CD8-positive, alpha-beta memory T cell (primary cell): ENCODE data around the gene LYPLAL1. TPM values are rescaled to one million over a fixed set of nuclear protein-coding genes. Genes with fewer than 3 reads are reported as not detected.

ENCODE experiments used
- CTCF ChIA-PET: fragments of 350-600 bp; sonication (Branson Sonifier 250); formaldehyde crosslinking; loops from one replicate; lab custom pipeline; 2021; ENCODE audit warnings: antibody characterized with exemption; lab: Charles Lee
- POLR2A ChIA-PET: fragments of 350-600 bp; sonication (Branson Sonifier 250); formaldehyde crosslinking; loops from one replicate; lab custom pipeline; 2021; ENCODE audit warnings: antibody characterized with exemption; lab: Charles Lee
- DNase-seq, 5 donors: peaks; one replicate each; pipeline versions ENCODE4 v3.0.0 to v3.0.0-alpha.2; 2020 to 2022; ENCODE audit warnings: mixed read lengths in 1 of 5
- H3K27ac ChIP-seq: one replicate; pipeline ENCODE4 v1.7.0; 2013; ENCODE audit warnings: low read depth, mild to moderate bottlenecking, low read length, moderate library complexity
- H3K27me3 ChIP-seq: 2 replicates; pipeline ENCODE4 v1.7.0; 2013; ENCODE audit warnings: low read length, mild to moderate bottlenecking; ENCODE audit not compliant: insufficient read depth, poor library complexity, severe bottlenecking
- H3K36me3 ChIP-seq: 2 replicates; pipeline ENCODE4 v1.7.0; 2013; ENCODE audit warnings: mild to moderate bottlenecking, low read length, moderate library complexity; ENCODE audit not compliant: insufficient read depth
- H3K4me1 ChIP-seq: 2 replicates; pipeline ENCODE4 v1.7.0; 2013; ENCODE audit warnings: mild to moderate bottlenecking, low read length, moderate library complexity; ENCODE audit not compliant: insufficient read depth
- H3K4me3 ChIP-seq: 2 replicates; pipeline ENCODE4 v1.7.0; 2013; ENCODE audit warnings: mild to moderate bottlenecking, low read length
- H3K9me3 ChIP-seq: 2 replicates; pipeline ENCODE4 v1.7.0; 2013; ENCODE audit warnings: mild to moderate bottlenecking, low read length
- H3K27ac Mint-ChIP-seq, 8 donors: one replicate each; pipeline ENCODE4 v1.8.0; 2020 to 2021; ENCODE audit warnings: mixed read lengths in 8 of 8, mild to moderate bottlenecking in 6 of 8, inconsistent platforms in 3 of 8, moderate library complexity in 3 of 8
- H3K27me3 Mint-ChIP-seq, 2 donors: one replicate each; pipeline ENCODE4 v1.8.0; 2020 to 2021; ENCODE audit warnings: mixed read lengths in 2 of 2, mild to moderate bottlenecking in 1 of 2, moderate library complexity in 1 of 2
- H3K36me3 Mint-ChIP-seq, 3 donors: one replicate each; pipeline ENCODE4 v1.8.0; 2020 to 2021; ENCODE audit warnings: mixed read lengths in 3 of 3, inconsistent platforms in 1 of 3, mild to moderate bottlenecking in 1 of 3
- H3K4me1 Mint-ChIP-seq, 3 donors: one replicate each; pipeline ENCODE4 v1.8.0; 2020 to 2021; ENCODE audit warnings: mixed read lengths in 3 of 3, inconsistent platforms in 1 of 3, mild to moderate bottlenecking in 1 of 3
- H3K4me3 Mint-ChIP-seq, 7 donors: one replicate each; pipeline ENCODE4 v1.8.0; 2020 to 2021; ENCODE audit warnings: mixed read lengths in 7 of 7, mild to moderate bottlenecking in 6 of 7, moderate library complexity in 4 of 7, inconsistent platforms in 2 of 7
- H3K9me3 Mint-ChIP-seq, 5 donors: one replicate each; pipeline ENCODE4 v1.8.0; 2020 to 2022; ENCODE audit warnings: mixed read lengths in 5 of 5, mild to moderate bottlenecking in 3 of 5, moderate library complexity in 2 of 5, inconsistent platforms in 1 of 5
- polyA plus RNA-seq: library from polyadenylated mRNA; unstranded; fragments of 300-500 nt; fragmentation: Illumina TruSeq; gene quantifications from one replicate; pipeline ENCODE4 v1.2.3, GENCODE V29; 2021
- total RNA-seq, 2 experiments: library from RNA; stranded (reverse); gene quantifications; one replicate each; pipeline ENCODE4 v1.2.3, GENCODE V29; 2021

The LYPLAL1 gene
- total and polyA plus RNA-seq, 3 experiments from 2014 or later = 19.9 to 28.5 (median 22.9) TPM

- H3K27ac Mint-ChIP-seq = no peak overlapping the region
- POLR2A ChIA-PET = no interaction called here
- no peak for DNase-seq
- H3K4me1 Mint-ChIP-seq = no peaks in the 10 kb centered on the region
- H3K27me3 Mint-ChIP-seq = peaks cover 6 to 18% of the 10 kb centered on the region in 2 donors
- H3K36me3 Mint-ChIP-seq = no peaks in the 10 kb centered on the region
- H3K4me3 Mint-ChIP-seq = no peak overlapping the region
- no peaks in the 10 kb centered on the region for H3K9me3 Mint-ChIP-seq
- Histone ChIP-seq H3K4me1 (no peaks in the 10 kb centered on the region), H3K27me3 (no peaks in the 10 kb centered on the region), H3K36me3 (no peaks in the 10 kb centered on the region), H3K27ac (no peak overlapping the region), H3K4me3 (no peak overlapping the region), H3K9me3 (no peaks in the 10 kb centered on the region)
- CTCF ChIA-PET = no interaction called here
These were observed 20.9 kb upstream of the LYPLAL1 start for GRCh38 chr1:219152751-219153150.

- Histone ChIP-seq H3K27ac (no peak overlapping the region), H3K4me1 (no peaks in the 10 kb centered on the region), H3K27me3 (no peaks in the 10 kb centered on the region), H3K9me3 (no peaks in the 10 kb centered on the region), H3K36me3 (no peaks in the 10 kb centered on the region), H3K4me3 (no peak overlapping the region)
- DNase-seq = no peak
- Mint-ChIP-seq H3K36me3 (no peaks in the 10 kb centered on the region), H3K4me3 (no peak overlapping the region), H3K27ac (no peak overlapping the region), H3K9me3 (no peaks in the 10 kb centered on the region), H3K4me1 (no peaks in the 10 kb centered on the region), H3K27me3 (peaks cover 6 to 18% of the 10 kb centered on the region in 2 donors)
- POLR2A ChIA-PET = no interaction called here
- CTCF ChIA-PET = no interaction called here
These were observed 20.0 kb upstream of the LYPLAL1 start for GRCh38 chr1:219153723-219154122.

- ChIA-PET POLR2A (no interaction called here), CTCF (no interaction called here)
- Mint-ChIP-seq H3K36me3 (no peaks in the 10 kb centered on the region), H3K4me3 (no peak overlapping the region), H3K27ac (no peak overlapping the region), H3K4me1 (no peaks in the 10 kb centered on the region), H3K9me3 (no peaks in the 10 kb centered on the region), H3K27me3 (peaks cover 3 to 22% of the 10 kb centered on the region in 2 donors)
- no peaks in the 10 kb centered on the region for H3K9me3 ChIP-seq
- DNase-seq = no peak
- no peaks in the 10 kb centered on the region for H3K27me3 ChIP-seq
- no peaks in the 10 kb centered on the region for H3K36me3 ChIP-seq
- no peaks in the 10 kb centered on the region for H3K4me1 ChIP-seq
- H3K27ac ChIP-seq = no peak overlapping the region
- H3K4me3 ChIP-seq = no peak overlapping the region
These were observed 18.5 kb upstream of the LYPLAL1 start for GRCh38 chr1:219155135-219155534.

- Histone ChIP-seq H3K36me3 (no peaks in the 10 kb centered on the region), H3K9me3 (no peaks in the 10 kb centered on the region), H3K4me3 (no peak overlapping the region), H3K27ac (no peak overlapping the region), H3K4me1 (no peaks in the 10 kb centered on the region), H3K27me3 (no peaks in the 10 kb centered on the region)
- CTCF ChIA-PET = no interaction called here
- POLR2A ChIA-PET = no interaction called here
- no peaks in the 10 kb centered on the region for H3K4me1 Mint-ChIP-seq
- H3K36me3 Mint-ChIP-seq = peaks cover 0 to 2% (median 0%) of the 10 kb centered on the region in 3 donors
- H3K9me3 Mint-ChIP-seq = no peaks in the 10 kb centered on the region
- no peak overlapping the region for H3K4me3 Mint-ChIP-seq
- H3K27me3 Mint-ChIP-seq = peaks cover 4 to 30% of the 10 kb centered on the region in 2 donors
- no peak overlapping the region for H3K27ac Mint-ChIP-seq
- DNase-seq = no peak
These were observed 13.6 kb upstream of the LYPLAL1 start for GRCh38 chr1:219159946-219160645.

GRCh38 chr1:219160967-219161366, 12.7 kb upstream of the LYPLAL1 start:
- Mint-ChIP-seq H3K9me3 (no peaks in the 10 kb centered on the region), H3K4me3 (no peak overlapping the region), H3K4me1 (no peaks in the 10 kb centered on the region), H3K27me3 (peaks cover 6 to 30% of the 10 kb centered on the region in 2 donors), H3K36me3 (peaks cover 0 to 2% (median 0%) of the 10 kb centered on the region in 3 donors), H3K27ac (no peak overlapping the region)
- Histone ChIP-seq H3K27me3 (no peaks in the 10 kb centered on the region), H3K27ac (no peak overlapping the region), H3K4me1 (no peaks in the 10 kb centered on the region), H3K4me3 (no peak overlapping the region), H3K9me3 (no peaks in the 10 kb centered on the region), H3K36me3 (no peaks in the 10 kb centered on the region)
- ChIA-PET POLR2A (no interaction called here), CTCF (no interaction called here)
- DNase-seq = no peak

- no peaks in the 10 kb centered on the region for H3K9me3 Mint-ChIP-seq
- no peak for DNase-seq
- peaks cover 7 to 31% of the 10 kb centered on the region in 2 donors for H3K27me3 Mint-ChIP-seq
- H3K27ac Mint-ChIP-seq = no peak overlapping the region
- H3K4me1 ChIP-seq = no peaks in the 10 kb centered on the region
- no peak overlapping the region for H3K27ac ChIP-seq
- ChIA-PET POLR2A (no interaction called here), CTCF (no interaction called here)
- H3K4me1 Mint-ChIP-seq = no peaks in the 10 kb centered on the region
- no peaks in the 10 kb centered on the region for H3K36me3 ChIP-seq
- no peaks in the 10 kb centered on the region for H3K9me3 ChIP-seq
- no peak overlapping the region for H3K4me3 Mint-ChIP-seq
- H3K36me3 Mint-ChIP-seq = peaks cover 0 to 2% (median 0%) of the 10 kb centered on the region in 3 donors
- H3K4me3 ChIP-seq = no peak overlapping the region
- H3K27me3 ChIP-seq = no peaks in the 10 kb centered on the region
These were observed 12.3 kb upstream of the LYPLAL1 start for GRCh38 chr1:219161371-219161770.

- Histone ChIP-seq H3K27me3 (no peaks in the 10 kb centered on the region), H3K36me3 (no peaks in the 10 kb centered on the region), H3K4me1 (no peaks in the 10 kb centered on the region), H3K9me3 (no peaks in the 10 kb centered on the region), H3K27ac (no peak overlapping the region), H3K4me3 (no peak overlapping the region)
- peaks cover 0 to 2% (median 0%) of the 10 kb centered on the region in 3 donors for H3K36me3 Mint-ChIP-seq
- ChIA-PET POLR2A (no interaction called here), CTCF (no interaction called here)
- H3K4me3 Mint-ChIP-seq = no peak overlapping the region
- H3K27me3 Mint-ChIP-seq = peaks cover 7 to 35% of the 10 kb centered on the region in 2 donors
- H3K4me1 Mint-ChIP-seq = no peaks in the 10 kb centered on the region
- DNase-seq = no peak
- no peak overlapping the region for H3K27ac Mint-ChIP-seq
- peaks cover 0 to 3% (median 0%) of the 10 kb centered on the region in 5 donors for H3K9me3 Mint-ChIP-seq
These were observed 10.2 kb upstream of the LYPLAL1 start for GRCh38 chr1:219163401-219163954.

- Histone ChIP-seq H3K27me3 (no peaks in the 10 kb centered on the region), H3K4me3 (no peak overlapping the region), H3K27ac (no peak overlapping the region), H3K9me3 (no peaks in the 10 kb centered on the region), H3K36me3 (no peaks in the 10 kb centered on the region), H3K4me1 (peaks cover 26% of the 10 kb centered on the region)
- H3K36me3 Mint-ChIP-seq = peaks cover 0 to 7% (median 0%) of the 10 kb centered on the region in 3 donors
- no peak overlapping the region for H3K4me3 Mint-ChIP-seq
- ChIA-PET POLR2A (no interaction called here), CTCF (no interaction called here)
- H3K9me3 Mint-ChIP-seq = peaks cover 0 to 3% (median 0%) of the 10 kb centered on the region in 5 donors
- peaks cover 35 to 40% (median 38%) of the 10 kb centered on the region in 3 donors for H3K4me1 Mint-ChIP-seq
- H3K27ac Mint-ChIP-seq = no peak overlapping the region
- H3K27me3 Mint-ChIP-seq = peaks cover 1 to 8% of the 10 kb centered on the region in 2 donors
- no peak for DNase-seq
These were observed 2.3 kb upstream of the LYPLAL1 start for GRCh38 chr1:219171192-219171935.
